Stimulated activated CD4-positive, alpha-beta T cell treated with anti-CD3 and anti-CD28 coated beads, Interleukin-15, amount 100 ng/mL, for 48 hours (primary cell): ENCODE data around the gene UNC13B.

Source experiments
- DNase-seq, 2 donors: peaks; one replicate each; pipeline ENCODE4 v3.0.0-alpha.2; 2020; ENCODE audit warnings: low read depth in 2 of 2

Gene UNC13B

DNA sequence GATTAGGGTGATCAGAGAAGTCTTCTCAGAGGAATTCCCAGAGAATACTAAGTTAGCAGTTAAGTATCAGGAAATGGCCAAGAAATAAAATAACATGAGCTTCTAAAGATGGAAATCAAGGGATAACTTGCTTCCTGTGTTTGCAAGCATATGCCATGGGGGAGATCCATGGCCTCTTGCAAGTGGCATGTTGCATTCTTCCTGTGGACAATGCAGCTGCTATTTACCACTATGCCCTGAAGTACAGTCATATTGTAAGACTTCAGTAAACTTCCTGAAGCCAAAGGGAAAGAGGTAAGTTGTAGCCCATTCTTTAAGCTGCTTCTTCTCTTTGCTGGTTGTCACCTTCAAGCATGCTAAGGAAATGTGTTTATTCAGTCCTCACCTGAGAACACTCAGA, 173.4 kb downstream of the UNC13B start:
- no peak for DNase-seq

DNA sequence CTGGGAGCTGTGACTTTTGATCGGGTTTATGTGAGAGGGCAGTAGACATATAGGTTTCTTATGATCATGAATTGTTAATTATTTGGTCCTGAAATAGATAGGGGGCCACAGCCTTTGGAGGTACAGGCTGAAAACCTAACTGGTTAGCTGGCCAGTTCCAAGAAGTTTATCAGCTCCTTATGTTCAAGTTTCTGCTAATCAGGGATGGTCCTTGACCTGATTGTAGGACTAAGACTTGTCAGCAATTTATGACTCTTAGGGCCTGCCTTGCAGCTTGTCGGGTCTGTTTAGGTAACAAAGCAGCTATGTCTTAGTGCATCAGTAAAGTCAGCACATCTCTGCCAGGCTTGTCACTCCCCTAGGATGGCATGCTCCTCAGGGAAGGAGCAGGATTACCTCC, 176.3 kb downstream of the UNC13B start:
- DNase-seq: no peak

DNA sequence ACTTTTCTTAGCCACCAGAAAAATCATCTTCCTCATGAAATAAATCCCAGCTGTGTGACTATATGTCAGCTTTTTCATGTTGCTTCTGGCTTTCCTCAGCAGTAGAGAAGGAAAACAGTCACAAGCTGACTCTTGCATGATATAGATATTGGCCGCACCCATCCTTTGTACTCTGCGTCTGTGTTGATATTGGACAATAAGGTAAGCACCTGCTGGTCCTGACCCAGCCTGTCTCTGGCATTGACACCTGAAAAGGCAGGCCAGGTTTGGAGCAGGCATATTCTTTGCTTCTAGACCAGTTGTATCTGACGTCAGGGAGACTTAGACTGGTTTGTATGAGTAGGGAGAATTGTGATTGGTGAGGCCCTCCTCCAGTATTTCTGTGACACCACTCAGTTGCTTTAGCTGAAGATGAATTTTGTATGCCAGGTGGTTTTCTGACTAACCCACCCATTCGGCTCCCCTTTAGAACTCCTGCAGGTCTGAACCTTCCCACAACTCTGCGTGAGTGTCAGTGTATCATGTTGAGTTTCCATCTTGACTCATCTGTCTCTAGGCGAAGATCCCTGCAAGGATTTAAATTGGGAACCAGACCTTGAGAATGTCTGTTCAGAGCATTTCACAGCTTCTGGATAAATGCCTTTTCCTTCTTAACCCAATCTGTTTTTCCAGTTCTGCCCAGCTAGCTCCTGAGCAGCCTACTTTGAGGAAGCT, 176.9 kb downstream of the UNC13B start:
- no peak for DNase-seq

DNA sequence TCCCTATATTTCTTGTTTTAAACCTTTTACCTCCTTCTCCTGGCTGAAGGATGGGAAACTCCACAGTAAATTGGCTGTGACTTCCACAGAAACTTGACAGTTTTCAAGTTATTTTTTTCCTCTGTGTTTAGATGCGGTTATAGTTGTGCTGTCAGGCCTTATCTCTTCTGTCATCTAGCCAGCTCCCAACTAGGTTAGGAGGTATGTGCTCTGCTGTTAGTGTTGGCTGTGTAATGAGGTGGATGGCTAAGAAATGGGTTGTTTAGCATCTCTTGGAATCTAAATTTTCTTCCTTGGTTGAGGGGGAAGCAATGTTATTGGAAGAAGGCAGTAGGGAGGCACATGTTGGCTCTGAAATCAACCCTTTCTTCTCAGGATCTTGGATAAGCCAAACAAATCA, 178.2 kb downstream of the UNC13B start:
- no peak for DNase-seq

DNA sequence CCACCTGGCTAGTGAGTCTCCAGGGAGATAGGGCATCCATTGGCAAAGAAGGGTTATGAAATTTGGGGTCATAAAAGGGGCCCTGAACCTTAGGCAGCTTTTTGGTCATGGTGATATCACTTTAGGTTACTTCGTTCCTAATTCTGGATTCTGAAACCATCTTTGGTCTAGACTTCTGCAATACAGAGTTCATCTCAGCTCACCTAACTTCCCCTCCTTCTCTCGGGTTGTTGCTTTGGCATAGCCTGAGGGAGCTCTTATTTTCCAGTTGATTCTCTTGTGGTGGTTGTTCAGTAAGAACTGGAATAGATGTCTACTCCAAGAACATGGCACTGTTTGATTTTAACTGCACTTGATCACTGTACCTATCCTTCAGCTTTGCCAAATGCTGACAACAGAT, 179.2 kb downstream of the UNC13B start:
- DNase-seq: no peak

DNA sequence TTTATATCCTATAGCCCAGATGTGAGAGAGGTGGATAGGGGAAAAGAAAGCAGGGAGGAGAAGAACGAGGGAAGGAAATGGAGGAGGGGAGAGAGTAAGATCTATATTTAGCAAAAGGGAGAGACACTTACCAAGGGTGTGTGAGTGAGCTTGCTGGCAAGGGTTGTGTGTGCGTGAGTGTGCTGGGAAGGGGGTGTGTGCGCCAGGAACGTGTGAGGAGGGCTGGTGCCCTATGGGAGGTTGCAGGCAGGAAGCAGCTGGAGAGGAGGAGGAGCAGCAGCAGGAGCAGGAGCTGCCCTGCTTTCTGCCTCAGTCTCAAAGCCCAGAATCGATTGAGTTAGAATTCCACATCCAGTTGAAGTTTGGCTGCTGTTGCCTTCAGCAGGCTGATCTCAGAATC, 179.8 kb downstream of the UNC13B start:
- DNase-seq: no peak

DNA sequence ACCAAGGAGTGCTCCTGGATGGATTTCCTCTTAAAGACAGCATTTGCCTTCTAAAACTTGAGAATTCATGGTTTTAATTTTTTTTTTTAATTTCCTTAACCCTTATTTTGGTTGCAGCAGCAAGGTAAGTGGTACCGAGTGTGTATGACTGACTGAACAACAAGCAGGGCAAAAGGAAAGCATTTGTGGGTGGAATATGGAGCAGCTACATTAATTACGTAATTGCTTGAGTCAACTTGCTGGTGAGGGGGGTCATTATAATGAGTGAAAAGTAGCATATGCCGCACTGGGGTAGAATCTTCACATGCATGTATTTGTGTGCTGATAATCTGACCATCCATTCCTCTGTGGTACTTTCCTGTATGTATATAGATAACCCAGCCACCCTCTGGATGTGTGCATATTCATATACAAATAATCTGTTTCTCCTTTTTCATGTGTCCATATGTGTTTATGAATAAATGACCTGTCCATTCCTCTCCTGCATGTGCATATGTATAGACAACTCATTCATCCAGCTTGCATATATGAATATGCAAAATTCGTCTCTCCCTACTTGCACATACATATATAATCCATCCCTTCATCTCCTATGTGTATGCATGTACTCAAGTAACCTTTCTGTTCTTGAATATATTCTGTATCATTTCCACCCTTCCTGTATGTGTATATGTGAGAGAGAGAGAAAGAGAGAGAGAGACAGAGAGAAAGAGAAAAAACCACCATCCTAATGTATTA, 180.6 kb downstream of the UNC13B start:
- no peak for DNase-seq

DNA sequence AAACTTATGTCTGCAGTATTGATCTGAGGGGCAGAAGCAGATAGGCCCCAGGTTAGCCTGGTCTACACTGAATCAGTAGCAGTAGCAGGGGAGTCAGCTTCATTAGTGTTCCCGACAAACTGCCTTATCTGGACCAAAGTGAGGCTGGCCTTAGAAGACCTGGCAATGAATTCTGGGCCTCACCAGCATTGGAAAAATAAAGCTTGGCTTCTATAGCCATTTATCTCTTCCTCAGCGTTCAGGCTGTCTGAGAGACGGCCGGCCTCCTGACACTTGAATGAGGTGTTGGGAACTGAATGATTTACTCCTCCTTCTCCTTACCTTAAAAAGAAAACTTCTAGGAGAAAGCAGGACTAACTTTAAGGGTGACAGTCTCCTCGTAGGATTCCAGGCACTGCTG, 186.3 kb downstream of the UNC13B start:
- no peak for DNase-seq

DNA sequence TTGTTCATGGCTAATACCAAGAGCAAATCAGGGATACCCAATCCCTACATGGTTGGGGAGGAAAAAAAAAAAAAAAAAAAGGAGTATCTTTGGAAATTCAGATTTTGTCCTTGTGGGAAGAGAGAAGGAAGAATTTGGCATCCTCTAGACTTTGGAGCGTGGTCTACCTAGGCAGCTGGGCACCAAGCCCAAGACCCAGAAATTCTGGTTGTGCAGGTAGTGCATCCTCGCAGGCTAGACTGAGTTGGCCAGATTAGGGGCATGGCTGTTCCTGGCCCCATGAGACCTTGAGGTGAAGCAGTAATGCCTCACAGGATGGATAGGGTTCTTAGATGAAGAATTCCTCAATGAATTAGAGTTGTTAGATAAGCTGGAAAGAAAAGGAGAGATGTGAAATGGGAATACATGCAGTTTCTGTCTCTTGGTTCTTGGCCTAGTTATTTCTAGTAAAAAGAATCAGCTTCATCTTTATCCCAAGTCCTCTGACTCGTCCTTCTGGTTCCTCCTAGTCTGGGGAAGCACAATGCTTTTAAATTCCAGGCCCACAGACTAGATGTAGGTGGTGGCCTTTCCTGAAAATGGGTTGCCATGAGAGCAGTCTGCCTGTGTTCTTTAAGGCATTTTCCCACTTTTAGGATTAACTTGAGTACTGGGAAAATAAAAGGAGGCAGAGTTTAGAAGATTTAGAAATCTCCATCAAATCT, 187.6 kb downstream of the UNC13B start:
- no peak for DNase-seq

DNA sequence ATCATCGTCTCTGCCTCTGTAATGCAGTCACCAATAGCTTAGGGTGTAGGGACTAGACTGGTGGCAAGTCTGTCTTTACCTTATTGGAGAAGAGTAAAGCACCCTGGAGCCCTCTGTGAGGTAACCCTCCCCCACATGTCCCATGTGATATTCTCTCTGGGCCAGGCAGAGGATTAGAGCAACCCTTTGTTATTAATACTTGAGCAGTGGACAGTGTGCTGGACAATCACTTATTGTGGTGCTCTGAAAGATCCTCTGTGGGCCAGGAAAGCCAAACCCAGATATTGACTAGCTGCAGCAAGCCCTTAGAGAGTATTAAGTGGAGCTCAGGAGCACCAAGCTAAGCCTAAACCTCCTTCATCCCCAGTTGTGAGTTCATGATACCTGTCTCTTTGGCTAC, 188.4 kb downstream of the UNC13B start:
- no peak for DNase-seq

DNA sequence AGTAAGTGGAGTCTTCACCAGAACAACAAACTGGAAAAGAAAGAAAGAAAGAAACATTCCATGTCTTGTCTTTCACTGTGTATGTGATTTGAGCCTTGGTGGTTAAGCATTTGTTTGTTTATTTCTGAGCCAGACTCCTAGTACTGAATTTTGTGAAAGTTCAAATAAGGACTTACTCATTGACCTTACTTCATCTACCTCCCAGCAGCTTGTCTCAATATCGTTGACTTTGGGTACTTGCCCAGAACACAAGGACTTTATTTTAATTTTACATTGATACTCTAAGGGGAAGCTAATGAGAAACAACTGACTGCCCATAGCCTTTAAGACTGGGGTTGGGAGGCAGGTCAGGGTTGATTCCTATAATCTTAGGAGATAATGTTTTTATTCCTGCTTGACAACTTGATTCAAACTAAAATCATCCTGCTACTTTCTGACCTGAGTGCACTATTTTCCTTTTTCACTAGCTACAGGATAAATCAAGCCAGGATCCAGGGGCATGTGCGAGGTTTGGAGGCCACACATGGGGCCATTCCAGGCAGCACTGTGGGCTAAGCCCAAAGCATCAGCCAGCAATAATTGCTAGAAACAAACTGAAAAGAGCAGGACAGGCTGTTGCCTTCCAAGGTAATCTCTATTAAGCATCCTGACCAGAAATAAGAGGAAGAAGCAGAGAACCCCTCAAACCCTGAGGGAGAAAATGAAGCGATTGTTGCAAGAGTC, 189.2 kb downstream of the UNC13B start:
- DNase-seq: no peak

DNA sequence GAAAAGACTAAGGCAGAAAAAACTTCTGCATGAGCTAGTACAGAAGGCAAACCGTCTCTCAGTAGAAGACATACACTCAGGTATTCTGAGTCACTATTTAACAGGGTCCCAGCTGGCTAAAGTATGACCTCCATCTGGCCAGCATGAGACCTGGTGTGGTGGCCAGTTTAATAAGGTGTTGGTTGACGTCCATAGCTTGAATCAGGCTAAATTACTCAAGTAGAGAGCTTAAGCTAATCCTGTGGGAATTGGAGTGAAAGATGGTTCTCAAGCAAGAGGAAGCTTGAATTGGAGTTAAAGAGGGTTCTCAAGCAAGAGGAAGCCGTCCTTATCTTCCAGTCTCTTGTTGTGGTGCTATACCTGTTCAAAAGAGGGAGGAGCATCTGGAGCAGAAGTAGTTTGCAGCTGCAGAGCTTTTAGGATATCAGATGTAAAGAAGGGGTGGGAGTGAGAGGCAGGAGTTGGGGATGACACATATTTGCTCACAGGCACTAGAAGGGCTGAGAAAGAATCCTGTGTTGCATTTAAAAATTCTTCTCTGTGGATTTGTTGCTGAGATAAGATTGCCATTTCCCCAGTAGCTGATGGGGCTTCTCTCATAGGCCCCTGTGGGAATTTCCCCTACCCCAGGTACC, 192.0 kb downstream of the UNC13B start:
- no peak for DNase-seq

DNA sequence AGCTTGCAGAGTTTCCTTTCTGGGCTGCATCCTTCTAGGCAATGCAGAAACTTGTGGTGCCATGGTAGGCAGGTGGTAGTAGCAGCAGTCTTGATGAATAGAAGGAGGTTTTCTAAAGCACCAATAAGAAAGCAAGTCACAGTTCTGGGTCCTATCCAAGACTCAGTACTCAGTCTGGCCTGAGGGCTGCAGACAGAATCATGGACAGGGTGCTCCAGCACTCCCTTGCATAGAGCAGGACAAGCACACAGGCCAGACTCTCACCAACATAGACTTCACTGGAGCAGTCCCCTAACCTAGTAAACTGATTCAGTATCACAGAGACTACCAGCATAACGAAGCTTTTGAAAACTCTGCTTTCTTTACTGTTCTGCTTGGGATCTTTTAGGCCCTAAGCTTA, 194.1 kb downstream of the UNC13B start:
- no peak for DNase-seq

DNA sequence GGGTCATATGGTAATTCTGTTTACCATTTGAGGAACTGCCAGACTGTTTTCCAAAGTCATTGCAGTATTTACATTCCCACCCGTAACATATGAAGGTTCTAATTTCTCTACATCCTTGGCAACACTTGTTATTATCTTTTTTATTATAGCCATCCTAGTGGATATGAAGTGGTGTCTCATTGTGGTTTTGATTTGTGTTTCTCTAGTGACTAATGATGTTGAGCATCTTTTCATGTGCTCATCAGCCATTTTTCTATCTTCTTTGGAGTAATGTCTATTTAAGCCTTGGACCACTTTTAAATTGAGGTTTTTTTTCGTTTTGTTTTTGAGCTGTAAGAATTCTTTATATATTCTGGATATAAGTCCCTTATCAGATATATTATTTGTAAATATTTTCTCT, 195.3 kb downstream of the UNC13B start:
- DNase-seq: no peak

DNA sequence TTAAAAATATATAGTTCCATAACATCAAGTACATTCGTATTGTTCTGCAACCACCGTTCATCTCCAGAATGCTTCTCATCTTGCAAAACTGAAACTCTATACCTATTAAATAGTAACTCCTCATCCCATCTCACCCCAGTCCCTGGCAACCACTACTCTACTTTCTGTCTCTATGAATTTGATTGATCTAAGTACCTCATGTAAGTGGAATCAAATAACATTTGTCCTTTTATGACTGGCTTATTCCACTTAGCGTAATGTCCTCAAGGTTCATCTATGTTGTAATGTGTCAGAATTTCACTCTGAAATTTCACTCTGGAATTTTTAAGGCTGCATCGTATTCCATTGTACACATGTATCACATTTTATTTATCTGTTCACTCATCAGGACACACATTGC, 196.0 kb downstream of the UNC13B start:
- DNase-seq: no peak

DNA sequence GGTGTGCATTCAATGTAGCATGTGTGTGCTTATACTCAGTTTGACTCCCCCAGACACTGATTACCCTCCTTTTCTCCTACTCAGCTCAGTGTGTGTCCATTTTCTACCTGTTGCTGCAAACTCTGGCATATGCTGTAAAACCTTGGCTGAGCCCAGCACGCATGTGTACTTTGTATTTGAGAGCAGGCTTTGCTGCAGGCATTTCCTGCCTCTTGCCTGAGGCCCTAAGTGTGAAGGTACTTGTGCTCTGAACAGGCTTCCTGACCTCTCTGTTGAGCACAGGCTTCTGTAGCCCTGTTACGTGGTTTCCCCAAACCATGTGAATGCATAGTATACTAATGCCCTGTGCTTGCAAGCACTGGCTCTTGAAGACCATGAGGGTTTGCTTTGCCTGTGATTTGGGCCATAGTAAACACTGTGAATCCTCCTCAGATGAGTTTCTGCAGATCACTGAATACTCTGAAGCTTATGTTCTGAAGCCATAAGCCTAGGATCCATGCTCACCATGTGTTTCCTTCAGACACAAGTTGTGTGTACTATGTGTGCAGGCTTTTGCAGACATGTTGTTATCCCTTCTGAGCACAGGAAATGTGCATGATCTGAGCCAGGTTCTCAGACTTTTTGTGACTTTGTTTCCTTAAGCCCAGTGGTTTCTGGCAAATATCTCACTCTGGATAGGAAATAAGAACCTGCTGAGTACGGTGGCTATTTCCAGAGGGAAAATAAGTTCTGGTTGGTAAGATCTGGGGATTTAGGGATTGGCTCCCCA, 203.2 kb downstream of the UNC13B start:
- DNase-seq: no peak

DNA sequence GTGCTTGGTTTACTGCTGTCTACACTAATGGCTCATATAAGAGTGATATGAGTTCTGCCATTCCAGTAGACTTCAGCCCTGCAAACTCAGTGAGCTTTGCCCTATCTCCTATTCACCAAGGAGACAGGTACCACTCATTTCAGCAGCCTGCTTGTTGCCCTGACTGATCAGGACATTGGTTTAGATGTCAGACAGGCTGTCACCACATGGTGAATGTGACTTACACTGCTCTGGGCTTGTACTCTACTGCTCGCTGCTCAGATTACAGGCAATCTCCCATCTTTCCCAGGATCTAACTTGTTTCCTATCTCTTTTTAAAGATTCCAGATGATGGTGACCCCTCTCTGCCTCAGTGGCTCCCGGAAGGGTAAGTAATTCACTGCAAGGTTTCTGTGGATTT, 204.8 kb downstream of the UNC13B start:
- DNase-seq: no peak

DNA sequence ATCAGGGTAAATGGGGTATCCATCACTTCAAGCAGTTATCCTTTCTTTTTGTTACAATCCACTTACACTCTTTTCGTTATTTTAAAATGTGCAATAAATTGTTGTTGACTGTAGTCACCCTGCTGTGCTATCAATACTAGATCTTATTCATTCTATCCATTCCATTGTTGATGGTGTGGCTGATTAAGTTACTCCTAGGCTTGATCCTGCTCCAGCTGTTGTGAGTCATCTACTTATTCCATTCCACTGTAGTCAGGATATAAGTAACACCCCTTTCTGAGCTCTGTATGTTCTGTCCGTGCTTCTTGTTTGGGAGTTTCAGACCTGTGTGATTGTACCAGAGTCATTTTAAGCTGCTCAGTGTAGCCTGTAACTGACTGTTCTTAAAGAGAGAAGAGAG, 205.6 kb downstream of the UNC13B start:
- DNase-seq: no peak

DNA sequence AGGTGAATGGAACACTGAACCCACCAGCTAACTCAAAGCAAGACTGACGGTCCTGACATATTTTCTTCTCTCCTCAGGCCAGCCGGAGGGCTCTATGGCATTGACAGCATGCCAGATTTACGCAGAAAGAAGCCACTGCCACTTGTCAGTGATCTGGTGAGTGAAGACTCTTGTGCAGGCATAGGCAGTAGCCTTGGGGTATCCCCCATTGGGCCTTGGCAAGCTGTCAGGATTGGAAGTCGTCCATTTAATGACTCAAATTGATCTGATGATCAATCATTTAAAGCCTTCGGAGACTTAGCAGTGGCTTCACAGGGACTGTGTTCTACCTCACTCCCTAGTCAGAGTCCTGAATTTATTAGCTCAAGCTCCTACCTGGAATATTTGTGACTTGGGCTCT, 208.4 kb downstream of the UNC13B start:
- DNase-seq: no peak

DNA sequence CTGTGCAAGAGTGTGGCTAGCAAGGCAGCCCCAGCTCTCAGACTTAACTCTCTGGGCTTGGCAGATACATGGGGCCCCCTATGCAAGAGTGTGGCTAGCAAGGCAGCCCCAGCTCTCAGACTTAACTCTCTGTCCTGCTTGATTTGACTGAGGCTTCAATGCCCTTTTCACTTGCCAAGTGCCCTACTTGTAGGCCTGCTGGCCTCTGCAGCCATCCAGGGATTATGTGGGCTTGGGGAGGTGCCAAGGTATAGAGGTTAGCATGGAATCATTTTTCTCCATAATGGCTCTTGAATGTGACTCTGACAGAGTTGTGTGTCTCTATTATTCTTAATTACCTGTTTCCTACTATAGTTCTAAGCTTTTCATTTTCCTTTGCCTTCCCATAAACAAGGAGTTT, 212.6 kb downstream of the UNC13B start:
- DNase-seq: no peak

DNA sequence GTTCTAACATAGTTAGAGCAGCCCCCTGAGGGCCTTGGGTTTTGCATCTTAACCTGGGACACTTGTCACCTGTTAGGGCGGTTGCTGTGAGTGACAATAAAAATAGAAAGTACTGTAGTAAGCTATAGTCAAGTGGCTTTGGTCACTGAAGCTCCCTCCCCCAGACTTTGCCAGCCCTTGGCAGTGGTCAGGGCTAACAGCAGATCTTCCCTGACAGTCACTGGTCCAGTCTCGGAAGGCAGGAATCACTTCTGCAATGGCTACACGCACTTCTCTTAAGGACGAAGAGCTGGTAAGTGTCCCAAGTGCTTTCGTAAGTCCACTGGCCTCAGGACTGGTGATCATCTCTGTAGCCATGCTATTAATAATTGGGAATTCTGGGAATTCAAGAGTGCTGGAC, 213.1 kb downstream of the UNC13B start:
- no peak for DNase-seq
